Peyer's patch (tissue), 4 donors: ENCODE results near the gene PRODH.

ENCODE experiments used
- CTCF ChIP-seq, 6 experiments: fragments of 450-650 bp in 4 of 6; fragments of 200-600 bp in 2 of 6; sonication (generic) in 1 of 6; IDR thresholded peaks; one replicate each; pipeline ENCODE4 v1.5.1; 2017 to 2019; ENCODE audit warnings: antibody characterized with exemption in 6 of 6, mild to moderate bottlenecking in 3 of 6, moderate library complexity in 1 of 6
- POLR2A ChIP-seq, 2 donors: fragments of 450-650 bp; IDR thresholded peaks; one replicate each; pipeline ENCODE4 v1.5.1; 2017; ENCODE audit warnings: antibody characterized with exemption in 2 of 2, mild to moderate bottlenecking in 2 of 2, moderate library complexity in 2 of 2

DNA sequence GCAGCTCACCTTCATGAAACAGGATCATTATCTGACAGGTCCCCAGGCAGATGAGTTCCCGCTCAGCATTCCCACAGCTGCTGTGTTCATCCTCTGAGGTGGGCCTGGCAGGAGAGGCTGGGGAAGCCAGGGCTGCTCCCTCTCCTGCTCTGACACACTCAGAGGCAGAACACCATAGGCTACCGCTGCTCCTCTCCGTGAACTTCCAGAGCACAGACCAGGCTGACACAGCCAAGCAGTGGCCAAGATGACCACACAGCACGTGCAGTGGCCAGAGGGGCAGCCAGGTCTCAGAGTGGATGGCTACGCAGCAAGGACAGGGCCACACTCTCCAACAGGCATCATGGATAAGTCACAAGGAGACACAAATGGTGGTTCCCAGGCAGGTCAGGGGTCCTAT, 8.5 kb downstream of the PRODH start:
- TF ChIP-seq CTCF (IDR thresholded peaks at IDR 0.05) (no peak), POLR2A (IDR thresholded peaks at IDR 0.05) (no peak)
